Mucosa of stomach (tissue), 1 donor: ENCODE data around the gene ACVR1.

Source experiments
- H3K27me3 ChIP-seq: one replicate; pipeline ENCODE4 v1.7.0; 2013; ENCODE audit warnings: mild to moderate bottlenecking, low read length; ENCODE audit not compliant: control insufficient read depth, insufficient read depth
- H3K36me3 ChIP-seq: one replicate; pipeline ENCODE4 v1.7.0; 2013; ENCODE audit warnings: low read length; ENCODE audit not compliant: control insufficient read depth, insufficient read depth
- H3K4me1 ChIP-seq: one replicate; pipeline ENCODE4 v1.7.0; 2013; ENCODE audit warnings: mild to moderate bottlenecking, low read length; ENCODE audit not compliant: control insufficient read depth, insufficient read depth
- H3K4me3 ChIP-seq: one replicate; pipeline ENCODE4 v1.7.0; 2013; ENCODE audit warnings: low read length
- H3K9ac ChIP-seq: one replicate; pipeline ENCODE4 v1.7.0; 2013; ENCODE audit warnings: mild to moderate bottlenecking, low read length, moderate library complexity
- H3K9me3 ChIP-seq: one replicate; pipeline ENCODE4 v1.7.0; 2013; ENCODE audit warnings: mild to moderate bottlenecking, low read length, moderate library complexity; ENCODE audit not compliant: control insufficient read depth
- donor health status: Pancreatic carcinoma.

Gene ACVR1

DNA sequence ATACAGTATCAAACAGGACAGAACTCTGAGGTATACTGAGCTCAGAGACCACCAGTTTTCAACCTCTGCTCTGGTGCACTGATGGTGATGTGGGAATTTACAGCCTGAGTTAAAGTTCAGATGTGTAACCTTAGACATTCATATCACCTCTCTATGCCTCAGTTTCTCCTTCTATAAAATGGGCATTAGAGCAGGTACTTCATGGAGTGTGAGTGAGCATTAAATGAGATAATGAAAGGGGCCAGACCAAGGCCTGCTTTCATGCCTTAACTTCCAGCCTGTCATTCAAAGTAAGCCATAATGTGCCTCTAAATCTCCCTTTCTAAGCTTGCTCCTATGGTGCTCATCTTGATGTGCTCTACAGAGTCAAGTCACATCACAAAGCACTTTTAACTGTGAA is 8.4 kb downstream of the ACVR1 start:
- Histone ChIP-seq H3K4me3 (no peak overlapping the region), H3K9me3 (no peaks in the 10 kb centered on the region), H3K36me3 (no peaks in the 10 kb centered on the region), H3K4me1 (peaks cover 21% of the 10 kb centered on the region), H3K9ac (no peak overlapping the region), H3K27me3 (no peaks in the 10 kb centered on the region)

DNA sequence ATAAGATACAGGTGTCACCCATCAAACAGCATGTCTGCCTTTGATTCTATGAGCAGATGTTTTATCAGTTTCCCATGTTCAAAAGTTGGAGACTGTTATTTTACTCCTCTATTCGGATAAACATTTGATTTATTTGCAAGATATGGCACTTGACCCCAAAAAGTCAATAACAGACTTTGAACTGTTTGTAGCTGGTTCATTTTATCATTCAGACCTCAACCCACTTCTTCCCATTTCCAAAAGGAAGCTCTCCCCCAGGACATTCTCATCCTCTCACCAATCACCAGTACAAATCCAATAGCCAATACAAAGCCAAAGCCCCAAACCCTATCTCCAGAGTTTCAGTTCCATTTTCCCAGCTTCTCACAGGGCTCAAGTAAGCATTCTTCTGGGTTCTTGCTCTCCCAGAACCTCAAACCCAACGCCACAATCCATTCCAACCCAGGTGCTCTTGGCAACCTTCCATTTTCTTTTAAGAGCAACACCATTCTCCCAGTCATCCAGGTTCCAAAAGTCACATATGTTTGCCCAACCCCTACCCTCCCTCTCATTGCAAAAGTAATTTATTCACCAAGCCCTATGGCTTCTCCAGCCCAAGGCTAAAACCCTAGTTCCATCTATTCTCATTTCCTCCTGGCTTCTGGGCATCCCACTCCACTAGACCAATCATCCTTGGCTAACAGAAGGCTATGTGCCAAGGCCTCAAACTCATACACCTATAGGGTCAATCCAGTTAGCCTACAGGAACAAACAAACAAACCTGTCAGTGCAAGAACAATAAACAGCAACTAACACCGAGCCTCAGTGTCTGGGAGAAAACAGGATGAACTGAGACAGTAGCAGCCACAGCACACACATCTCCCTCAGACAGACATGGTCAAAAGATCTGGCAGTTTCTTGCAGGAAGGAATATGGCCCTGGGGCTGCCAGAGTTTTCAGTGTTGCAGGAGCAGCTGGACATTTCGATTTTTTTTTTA is 9.2 kb downstream of the ACVR1 start:
- Histone ChIP-seq H3K4me1 (peaks cover 20% of the 10 kb centered on the region), H3K36me3 (no peaks in the 10 kb centered on the region), H3K9me3 (no peaks in the 10 kb centered on the region), H3K9ac (no peak overlapping the region), H3K27me3 (no peaks in the 10 kb centered on the region), H3K4me3 (no peak overlapping the region)

DNA sequence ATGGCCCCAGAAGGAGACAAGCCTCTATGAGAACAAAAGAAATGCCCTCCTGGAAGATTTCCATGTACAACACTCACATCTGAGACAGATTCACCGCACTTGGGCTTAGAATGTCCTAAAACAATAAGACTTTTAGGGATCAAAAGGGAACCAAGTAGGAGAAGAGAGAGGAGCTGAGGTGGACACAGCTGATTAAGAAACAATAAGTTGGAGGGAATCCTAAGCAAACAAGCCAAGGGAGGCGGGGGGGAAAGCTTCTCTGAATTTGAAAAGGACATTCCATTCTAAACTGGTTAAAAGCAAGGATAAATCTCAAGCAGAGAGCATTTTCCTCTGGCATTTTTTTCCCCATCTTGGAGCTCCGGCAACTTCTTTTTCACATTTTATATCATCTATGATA is 9.9 kb downstream of the ACVR1 start:
- no peaks in the 10 kb centered on the region for H3K9me3 ChIP-seq
- H3K36me3 ChIP-seq: no peaks in the 10 kb centered on the region
- no peak overlapping the region for H3K4me3 ChIP-seq
- H3K9ac ChIP-seq: no peak overlapping the region
- peaks cover 13% of the 10 kb centered on the region for H3K4me1 ChIP-seq
- no peaks in the 10 kb centered on the region for H3K27me3 ChIP-seq

DNA sequence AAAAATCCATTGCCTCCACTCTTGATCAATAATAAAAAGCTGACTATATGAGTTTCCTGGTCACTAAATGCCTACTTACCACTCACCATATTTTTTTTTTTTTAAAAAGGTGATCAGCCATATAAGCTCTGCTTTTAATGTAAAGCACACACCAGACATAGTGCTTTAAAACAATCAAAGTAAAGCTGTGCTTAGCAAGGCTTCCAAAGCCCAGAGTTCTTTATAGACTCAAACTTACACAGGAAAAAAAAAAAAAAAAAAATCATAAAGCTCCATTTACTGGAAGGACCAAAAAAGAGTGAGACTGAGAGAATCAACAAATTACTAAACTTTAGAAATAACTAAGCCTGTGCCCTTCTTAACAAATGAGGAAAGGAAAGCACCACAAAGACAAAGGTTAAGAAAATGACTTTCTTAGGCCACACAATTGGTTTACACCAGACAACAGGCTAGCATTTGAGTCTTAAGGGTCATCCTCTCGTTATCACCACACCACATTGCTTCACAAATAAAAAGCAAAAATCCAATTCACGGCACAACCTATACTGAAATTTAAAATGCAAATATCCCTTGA is 11.2 kb downstream of the ACVR1 start:
- Histone ChIP-seq H3K36me3 (no peaks in the 10 kb centered on the region), H3K27me3 (no peaks in the 10 kb centered on the region), H3K4me3 (no peak overlapping the region), H3K9me3 (no peaks in the 10 kb centered on the region), H3K9ac (no peak overlapping the region), H3K4me1 (peaks cover 13% of the 10 kb centered on the region)

DNA sequence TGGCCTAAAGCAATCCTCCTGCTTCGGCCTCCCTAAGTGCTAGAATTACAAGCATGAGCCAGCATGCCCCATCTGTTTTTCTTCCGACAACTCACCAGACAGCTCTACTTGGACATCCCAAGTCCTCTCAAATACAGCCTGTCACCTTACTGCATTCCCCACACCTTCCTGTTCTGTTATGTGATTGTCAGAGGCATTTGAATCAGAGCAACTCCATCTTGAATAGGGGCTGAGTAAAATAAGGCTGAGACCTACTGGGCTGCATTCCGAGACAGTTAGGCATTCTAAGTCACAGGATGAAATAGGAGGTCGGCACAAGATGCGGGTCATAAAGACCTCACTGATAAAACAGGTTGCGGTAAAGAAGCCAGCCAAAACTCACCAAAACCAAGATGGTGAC is 17.3 kb downstream of the ACVR1 start:
- Histone ChIP-seq H3K36me3 (no peaks in the 10 kb centered on the region), H3K9me3 (no peaks in the 10 kb centered on the region), H3K9ac (no peak overlapping the region), H3K4me3 (no peak overlapping the region), H3K4me1 (peaks cover 15% of the 10 kb centered on the region), H3K27me3 (no peaks in the 10 kb centered on the region)

DNA sequence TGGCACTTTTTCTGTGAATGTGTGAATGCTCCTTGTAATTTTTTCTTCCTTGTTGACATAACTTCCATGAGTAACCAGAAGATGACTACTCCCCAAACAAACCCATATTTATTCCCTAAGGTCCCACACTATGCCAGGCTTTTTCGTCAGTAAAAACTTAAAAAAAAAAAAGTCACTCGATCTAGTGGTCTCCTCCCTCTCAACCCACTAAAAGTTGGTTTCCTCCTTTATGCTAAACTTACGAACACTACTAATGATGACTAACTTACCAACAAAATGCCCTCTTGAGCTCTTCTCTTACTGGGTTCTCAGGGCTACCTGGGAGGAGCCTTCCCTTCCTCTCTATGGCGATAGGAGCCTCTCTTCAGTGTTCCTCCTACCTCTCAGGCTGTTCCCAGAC is 18.2 kb downstream of the ACVR1 start:
- no peak overlapping the region for H3K4me3 ChIP-seq
- H3K27me3 ChIP-seq: no peaks in the 10 kb centered on the region
- no peaks in the 10 kb centered on the region for H3K36me3 ChIP-seq
- peaks cover 15% of the 10 kb centered on the region for H3K4me1 ChIP-seq
- H3K9ac ChIP-seq: no peak overlapping the region
- H3K9me3 ChIP-seq: no peaks in the 10 kb centered on the region

DNA sequence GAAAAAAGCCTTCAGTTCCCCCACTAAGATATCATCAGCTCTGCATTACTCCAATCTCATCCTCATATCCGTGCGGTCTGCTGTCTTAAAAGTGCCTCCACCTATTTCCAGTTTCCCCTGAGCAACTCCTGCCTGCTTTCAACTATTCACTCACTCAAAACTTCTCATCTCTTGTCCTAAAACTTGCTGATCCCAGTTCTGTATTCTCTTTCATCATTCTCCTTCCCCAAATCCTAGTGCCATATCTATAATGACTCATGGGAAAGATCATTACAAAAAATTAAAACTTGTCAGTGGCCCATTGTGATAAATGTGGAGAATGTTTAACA is 20.0 kb downstream of the ACVR1 start:
- no peaks in the 10 kb centered on the region for H3K36me3 ChIP-seq
- no peak overlapping the region for H3K9ac ChIP-seq
- H3K4me3 ChIP-seq: no peak overlapping the region
- no peaks in the 10 kb centered on the region for H3K27me3 ChIP-seq
- peaks cover 15% of the 10 kb centered on the region for H3K4me1 ChIP-seq
- H3K9me3 ChIP-seq: no peaks in the 10 kb centered on the region

DNA sequence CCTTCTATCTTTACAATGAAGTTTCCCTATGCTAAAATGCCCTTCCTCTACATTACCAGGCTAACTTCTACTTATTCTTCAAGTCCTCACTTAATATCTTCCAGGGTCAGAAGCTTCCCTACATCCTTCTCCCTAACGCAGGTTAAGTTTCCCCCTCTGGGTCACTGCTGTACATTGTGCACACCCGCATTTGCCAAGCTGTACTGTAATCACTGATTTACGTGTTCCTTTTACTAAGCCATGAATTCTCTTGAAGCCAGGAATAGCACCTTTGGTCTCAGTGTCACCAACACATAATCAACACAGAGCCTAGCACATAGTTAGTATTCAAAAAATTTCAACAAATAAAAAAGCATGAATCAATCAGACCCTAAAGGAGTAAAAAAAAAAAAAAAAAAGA is 22.3 kb downstream of the ACVR1 start:
- no peak overlapping the region for H3K9ac ChIP-seq
- no peaks in the 10 kb centered on the region for H3K27me3 ChIP-seq
- no peaks in the 10 kb centered on the region for H3K9me3 ChIP-seq
- no peak overlapping the region for H3K4me3 ChIP-seq
- no peaks in the 10 kb centered on the region for H3K36me3 ChIP-seq
- peaks cover 18% of the 10 kb centered on the region for H3K4me1 ChIP-seq

DNA sequence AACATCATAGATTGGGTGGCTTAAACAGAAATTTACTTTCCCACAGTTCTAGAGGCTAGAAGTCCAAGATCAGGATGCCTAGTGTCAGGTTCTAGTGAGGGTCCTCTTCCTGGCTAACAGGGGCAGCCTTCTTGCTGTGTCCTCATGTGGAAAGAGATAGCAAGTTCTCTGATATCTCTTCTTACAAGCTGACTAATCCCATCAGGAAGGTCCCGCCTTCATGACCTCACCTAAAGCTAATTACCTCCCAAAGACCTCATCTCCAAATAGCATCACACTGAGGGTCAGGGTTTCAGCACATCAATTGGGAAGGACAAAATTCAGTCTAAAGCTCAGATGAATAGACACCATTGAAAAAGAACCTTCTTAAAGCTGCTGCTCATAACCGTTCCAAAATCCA is 22.9 kb downstream of the ACVR1 start:
- no peaks in the 10 kb centered on the region for H3K27me3 ChIP-seq
- no peaks in the 10 kb centered on the region for H3K9me3 ChIP-seq
- H3K9ac ChIP-seq: no peak overlapping the region
- H3K4me1 ChIP-seq: peaks cover 20% of the 10 kb centered on the region
- no peak overlapping the region for H3K4me3 ChIP-seq
- H3K36me3 ChIP-seq: no peaks in the 10 kb centered on the region

DNA sequence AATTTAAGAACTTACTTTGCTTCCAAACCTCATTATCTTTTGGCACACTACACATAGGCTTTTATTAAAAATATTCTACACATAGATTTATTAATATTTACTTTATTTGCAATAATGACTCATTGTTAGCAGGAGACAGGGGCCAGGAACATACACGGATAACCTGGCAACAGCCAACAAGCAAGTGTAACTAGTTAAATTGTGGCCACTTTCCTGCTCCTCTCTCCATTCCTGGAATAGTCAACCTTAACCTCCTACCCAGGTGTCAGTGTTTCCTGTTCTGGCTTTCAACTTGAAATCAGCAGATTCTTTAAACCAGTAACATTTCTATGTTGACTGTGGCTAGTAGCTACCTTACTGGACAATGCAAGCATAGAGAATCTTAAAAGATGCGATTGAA is 26.5 kb downstream of the ACVR1 start:
- Histone ChIP-seq H3K4me3 (no peak overlapping the region), H3K36me3 (peaks cover 7% of the 10 kb centered on the region), H3K4me1 (peaks cover 6% of the 10 kb centered on the region)

DNA sequence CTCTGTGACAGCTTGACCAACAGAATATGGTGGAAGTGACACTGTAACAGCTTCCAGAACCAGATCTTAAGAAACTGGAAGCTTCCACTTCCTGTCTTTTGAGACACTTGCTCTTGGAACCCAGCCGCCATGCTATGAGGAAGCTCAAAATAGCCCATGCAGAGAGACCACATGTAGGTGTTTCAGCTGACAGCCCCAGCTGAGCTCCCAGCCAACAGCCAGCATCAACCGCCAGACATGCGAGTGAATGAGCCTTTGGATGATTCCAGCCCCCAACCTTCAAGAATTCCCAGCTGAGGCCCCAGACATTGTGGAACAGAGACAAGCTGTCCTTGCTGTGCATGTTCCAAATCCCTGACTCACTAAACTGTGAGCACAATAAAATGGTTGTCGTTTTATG is 27.9 kb downstream of the ACVR1 start:
- Histone ChIP-seq H3K4me3 (no peak overlapping the region), H3K27me3 (no peaks in the 10 kb centered on the region), H3K9ac (no peak overlapping the region), H3K4me1 (peaks cover 10% of the 10 kb centered on the region), H3K9me3 (no peaks in the 10 kb centered on the region), H3K36me3 (peaks cover 7% of the 10 kb centered on the region)

More for the DNA sequence above, 26.5 kb downstream of the ACVR1 start:
- Histone ChIP-seq H3K9ac (no peak overlapping the region), H3K27me3 (no peaks in the 10 kb centered on the region), H3K9me3 (no peaks in the 10 kb centered on the region)

DNA sequence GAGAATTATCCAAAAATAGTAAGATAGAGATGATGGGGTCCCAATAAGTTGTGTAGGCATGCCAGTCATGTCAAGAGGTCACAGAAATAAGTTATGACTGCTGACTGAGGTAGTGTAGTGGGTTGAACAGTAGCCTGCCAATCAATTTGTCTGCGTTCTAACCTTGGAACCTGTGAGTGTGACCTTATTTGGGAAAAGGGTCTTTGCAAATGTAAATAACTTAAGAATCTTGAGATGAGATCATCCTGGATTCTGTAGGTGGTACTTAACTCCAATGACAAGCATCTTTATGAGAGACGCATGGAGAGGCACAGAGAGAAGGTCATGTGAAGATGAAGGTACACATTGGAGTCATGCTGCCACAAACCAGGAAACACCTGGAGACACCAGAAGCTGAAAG is 31.0 kb downstream of the ACVR1 start:
- H3K36me3 ChIP-seq: peaks cover 7% of the 10 kb centered on the region
- no peak overlapping the region for H3K4me3 ChIP-seq
- no peak overlapping the region for H3K9ac ChIP-seq
- no peaks in the 10 kb centered on the region for H3K9me3 ChIP-seq
- H3K27me3 ChIP-seq: no peaks in the 10 kb centered on the region
- peaks cover 24% of the 10 kb centered on the region for H3K4me1 ChIP-seq
